Fibroblast of skin of left quadriceps (primary cell): ENCODE measurements around the gene CADPS2.
"Not testable (repeated sequence)": the region's sequence is repeated elsewhere in the genome, so short reads cannot be mapped to it uniquely, and the experiment has no call there.

ENCODE experiments used
- DNase-seq, 2 experiments: peaks; one replicate each; pipeline ENCODE4 v3.0.0-alpha.2; 2013; ENCODE audit warnings: low read depth in 2 of 2

Gene CADPS2

DNA sequence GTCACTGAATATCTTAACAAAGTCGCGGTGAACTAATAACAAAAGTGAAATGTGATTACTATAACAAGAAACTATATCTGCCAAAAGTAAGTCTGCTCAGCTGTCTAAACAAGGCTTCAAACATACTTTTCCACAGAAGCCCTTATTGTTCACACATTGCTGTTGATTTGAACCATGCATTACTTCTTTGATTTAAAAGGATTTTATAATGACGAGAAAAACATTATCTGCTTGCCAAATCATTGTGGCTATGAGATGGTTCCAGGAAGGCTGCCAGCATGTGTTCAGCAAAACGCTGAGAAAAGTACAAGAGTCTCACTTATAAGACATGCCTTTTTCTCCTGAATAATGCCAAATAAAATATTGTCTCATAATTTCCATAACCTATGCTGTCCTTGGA, 211.8 kb downstream of the CADPS2 start:
- DNase-seq, result peak; percentile 1

DNA sequence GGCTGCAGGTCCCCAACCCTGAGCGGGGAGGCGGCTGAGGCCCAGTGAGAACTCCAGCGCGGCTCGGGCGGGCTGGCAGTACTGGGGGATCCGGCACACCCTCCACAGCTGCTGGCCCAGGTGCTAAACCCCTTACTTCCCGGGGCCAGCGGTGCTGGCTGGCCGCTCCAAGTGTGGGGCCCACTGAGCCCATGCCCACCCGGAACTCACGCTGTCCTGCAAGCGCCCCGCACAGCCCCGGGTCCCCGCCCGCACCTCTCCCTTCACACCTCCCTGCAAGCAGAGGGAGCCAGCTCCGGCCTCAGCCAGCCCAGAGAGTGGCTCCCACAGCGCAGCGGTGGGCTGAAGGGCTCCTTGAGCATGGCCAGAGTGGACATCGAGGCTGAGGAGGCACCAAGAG, 212.3 kb downstream of the CADPS2 start:
- no peak for DNase-seq

DNA sequence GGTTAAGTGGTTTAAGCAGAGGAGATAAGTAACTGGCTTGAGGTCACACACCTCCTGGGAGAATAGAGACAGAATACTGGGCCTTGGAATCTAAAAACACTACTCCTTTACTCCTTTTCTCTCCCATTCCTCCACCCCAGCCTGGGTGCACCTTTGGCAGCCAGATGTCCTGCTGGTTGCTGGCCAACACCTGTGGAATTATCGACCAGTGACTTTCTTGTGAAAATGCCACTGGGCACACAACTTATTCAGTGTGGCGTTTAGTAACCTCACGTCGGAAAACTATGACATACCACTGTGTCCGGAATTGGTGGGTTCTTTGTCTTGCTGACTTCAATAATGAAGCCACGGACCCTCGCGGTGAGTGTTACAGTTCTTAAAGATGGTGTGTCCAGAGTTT, 213.7 kb downstream of the CADPS2 start:
- no peak for DNase-seq

DNA sequence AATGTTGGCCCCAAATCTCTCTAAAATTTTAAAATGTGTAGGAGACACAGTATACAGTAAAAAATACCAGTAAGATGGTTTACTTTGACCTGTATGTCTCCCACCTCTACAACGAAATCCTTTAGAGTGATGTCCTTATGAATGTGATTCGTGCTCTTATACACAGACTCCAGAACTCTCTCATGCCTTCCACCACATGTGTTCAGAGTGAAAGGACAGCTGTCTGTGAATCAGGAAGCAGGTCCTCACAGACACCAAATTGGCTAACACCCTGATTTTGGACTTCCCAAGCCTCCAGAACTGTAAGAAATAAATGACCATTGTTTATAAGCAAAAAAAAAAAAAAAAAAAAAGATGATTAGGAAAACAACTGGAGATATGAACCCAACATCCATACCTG, 222.5 kb downstream of the CADPS2 start:
- no peak for DNase-seq

DNA sequence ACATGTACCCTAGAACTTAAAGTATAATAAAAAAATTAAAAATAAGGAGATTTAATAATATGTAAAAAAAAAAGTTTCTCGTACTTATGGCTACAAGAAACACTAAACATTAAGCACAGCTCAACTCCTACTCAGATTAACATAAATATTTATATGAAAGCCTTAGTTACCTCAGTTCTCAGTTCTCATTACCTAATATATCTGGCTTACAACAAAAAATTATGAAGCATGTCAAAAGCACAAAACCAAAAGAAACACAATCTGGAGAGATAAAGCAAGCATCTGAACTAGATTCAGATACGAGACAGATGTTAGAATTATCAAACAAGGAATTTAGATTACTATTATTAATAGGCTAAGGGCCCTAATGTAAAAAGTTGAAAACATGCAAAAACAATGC, 227.4 kb downstream of the CADPS2 start:
- no peak for DNase-seq

DNA sequence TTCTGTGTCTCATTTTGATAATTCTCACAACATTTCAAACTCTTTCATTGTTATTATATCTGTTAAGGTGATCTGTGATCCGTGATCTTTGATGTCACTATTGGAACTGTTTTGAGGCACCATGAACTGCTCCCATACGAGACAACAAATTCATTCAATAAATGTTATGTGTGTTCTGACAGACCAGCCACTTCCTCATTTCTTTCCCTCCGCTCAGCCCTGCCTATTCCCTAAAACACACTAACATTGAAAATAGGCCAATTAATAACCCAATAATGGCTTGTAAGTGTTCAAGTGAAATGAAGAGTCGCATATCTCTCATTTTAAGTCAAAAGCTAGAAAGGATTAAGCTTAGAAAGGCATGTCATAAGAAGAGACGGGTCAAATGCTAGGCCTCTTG, 232.6 kb downstream of the CADPS2 start:
- no peak for DNase-seq

DNA sequence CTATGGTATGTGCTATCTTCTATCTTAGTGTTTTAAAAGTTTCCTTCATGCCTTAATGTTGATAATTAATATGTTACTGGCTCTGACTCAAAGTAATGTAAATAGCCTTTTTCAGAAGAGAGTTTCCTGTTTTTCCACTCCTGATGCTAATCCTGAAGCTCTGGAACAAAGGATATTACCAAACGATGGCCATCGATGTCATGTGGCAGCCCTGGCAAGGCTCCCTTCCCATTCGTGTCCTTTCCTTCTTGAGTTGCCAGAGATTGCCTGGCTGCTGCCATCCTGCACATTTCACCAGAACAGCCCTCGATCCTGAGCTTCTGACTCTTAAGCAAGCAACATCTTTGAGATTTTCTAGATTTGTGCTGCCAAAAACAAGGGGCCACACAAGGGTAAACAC, 233.4 kb downstream of the CADPS2 start:
- DNase-seq, result no peak

DNA sequence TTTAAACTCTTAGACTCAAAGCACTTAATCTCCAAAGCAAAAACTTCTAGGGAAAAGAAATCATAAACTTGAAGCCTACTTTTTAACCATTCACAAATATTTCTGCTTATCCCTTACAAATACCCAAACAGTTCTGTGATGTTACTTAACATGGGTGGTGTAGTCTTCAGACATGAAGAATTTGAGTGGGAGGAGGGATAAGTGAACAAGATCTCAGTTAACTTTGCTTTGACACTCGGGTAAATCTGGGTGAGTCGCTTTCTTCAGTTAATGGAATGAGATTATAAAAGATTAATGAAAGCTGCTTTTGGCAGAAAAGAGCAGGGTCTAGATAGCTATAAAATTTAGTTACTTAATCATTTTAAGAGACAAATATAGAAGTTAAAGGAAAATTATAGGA, 234.8 kb downstream of the CADPS2 start:
- DNase-seq, result no peak

DNA sequence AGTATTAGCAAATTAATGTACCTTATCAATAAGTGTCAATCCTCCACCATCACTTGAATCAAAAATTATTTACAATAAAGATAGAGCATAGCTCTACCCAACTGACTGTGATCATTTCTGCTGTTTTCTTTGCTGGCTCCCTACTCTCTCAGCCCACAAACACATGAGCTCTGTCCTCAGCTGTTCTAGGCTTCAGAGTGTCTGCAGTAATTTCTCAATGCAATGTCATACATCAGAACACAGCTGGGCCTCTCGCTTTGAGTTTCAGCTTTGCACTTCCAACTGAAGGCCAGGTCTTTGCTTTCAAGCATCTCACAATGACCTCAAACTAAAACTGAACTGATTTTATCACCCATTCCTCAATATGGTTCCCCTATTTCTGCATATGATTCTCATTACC, 243.0 kb downstream of the CADPS2 start:
- no peak for DNase-seq

DNA sequence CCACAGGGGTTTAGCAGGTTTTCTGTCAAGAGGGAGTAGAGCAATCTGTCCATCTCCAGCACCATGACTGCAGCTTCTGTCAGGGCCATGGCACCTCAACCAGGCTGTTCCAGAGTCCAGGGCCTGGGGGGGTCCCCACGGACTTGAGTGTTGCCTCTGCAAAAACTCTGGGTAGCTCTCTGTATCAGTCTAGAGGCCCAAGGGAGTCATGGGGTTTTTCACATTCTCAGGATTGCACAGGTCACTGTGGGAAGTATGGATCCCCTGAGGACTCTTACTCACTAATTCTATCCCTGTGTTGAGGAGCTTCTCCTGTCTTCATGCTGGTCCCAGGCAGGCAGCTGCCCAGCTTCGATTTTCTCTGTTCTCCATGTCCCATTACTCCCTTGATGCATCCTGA, 247.8 kb downstream of the CADPS2 start:
- no peak for DNase-seq

DNA sequence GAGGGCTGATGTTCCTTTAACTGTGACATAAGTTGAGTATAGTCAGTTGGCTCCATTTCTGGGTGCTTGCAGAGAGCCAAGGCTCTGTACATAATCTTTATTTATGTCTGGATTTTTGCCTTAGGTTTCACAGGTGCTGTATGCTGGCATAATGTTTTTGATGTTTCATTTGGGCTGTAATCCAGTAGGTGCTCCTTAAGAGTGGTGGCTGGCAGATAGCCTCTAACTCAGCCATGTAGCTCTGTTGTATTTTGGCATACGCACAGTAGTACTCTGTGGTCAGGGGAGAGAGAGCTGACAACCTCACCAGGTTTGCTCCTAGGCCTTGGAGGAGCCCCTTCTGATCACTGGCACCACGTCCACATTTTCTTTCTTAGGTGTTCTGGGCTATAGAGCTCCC, 248.5 kb downstream of the CADPS2 start:
- no peak for DNase-seq

DNA sequence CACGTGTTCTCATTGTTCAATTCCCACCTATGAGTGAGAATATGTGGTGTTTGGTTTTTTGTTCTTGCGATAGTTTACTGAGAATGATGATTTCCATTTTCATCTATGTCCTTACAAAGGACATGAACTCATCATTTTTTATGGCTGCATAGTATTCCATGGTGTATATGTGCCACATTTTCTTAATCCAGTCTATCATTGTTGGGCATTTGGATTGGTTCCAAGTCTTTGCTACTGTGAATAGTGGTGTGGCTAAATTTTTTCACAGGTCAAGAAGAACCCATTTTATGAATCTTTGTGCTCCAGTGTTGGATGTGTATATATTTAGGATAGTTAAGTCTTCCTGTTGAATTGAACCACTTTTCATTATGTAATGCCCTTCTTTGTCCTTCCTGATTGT, 250.8 kb downstream of the CADPS2 start:
- not testable (repeated sequence) for DNase-seq

DNA sequence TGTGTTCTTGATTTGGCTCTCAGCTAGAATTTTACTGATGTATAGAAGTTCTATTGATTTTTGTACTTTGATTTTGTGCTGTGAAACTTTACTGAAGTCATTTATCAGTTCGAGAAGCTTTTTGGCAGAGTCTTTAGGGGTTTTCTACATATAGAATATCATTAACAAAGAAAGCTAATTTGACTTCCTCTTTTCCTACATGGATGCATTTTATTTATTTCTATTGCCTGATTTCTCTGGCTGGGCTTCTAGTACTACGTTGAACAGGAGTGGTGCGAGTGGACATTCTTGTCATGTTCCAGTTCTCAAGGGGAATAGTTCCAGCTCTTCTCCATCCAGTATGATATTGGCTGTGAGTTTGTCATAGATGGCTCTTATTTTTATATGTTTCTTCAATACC, 252.8 kb downstream of the CADPS2 start:
- no peak for DNase-seq

DNA sequence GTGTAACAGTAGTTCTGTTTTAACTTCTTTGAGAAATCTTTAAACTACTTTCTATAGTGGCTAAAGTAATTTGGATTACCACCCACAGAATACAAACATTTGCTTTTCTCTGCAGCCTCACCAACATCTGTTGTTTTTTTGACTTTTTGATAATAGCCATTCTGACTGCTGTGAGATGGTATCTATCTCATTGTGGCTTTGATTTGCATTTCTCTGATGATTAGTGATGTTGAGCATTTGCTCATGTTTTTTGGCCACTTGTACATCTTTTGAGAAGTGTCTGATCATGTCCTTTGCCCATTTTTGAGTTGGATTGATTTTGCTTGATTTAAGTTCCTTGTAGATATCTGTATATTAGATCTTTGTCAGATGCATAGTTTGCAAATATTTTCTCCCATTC, 254.0 kb downstream of the CADPS2 start:
- DNase-seq, result no peak

DNA sequence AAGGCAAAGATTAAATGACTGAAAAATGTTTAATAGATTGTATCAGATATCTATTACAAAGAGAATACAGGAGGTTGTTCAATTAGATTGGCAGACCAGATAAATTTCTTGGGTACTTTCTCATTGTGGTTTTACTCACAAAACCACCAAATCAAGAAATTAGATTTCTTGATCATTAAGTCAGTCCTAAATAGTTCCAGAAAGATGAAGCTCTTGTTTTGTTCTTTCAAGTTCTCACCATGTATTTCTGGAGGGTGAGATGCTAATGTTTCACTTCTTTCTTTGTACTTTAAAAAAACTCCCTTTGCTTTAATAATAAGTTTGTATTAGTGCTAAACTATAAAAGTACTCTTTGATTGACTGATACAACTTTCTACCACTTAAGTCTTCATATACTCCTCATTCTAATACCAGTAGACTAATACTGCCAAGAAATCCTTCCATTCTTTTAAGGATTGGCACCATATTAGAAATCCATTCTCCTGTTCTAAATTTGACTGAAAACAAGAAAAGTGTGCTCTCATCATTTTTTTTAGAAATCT, 256.8 kb downstream of the CADPS2 start:
- no peak for DNase-seq

DNA sequence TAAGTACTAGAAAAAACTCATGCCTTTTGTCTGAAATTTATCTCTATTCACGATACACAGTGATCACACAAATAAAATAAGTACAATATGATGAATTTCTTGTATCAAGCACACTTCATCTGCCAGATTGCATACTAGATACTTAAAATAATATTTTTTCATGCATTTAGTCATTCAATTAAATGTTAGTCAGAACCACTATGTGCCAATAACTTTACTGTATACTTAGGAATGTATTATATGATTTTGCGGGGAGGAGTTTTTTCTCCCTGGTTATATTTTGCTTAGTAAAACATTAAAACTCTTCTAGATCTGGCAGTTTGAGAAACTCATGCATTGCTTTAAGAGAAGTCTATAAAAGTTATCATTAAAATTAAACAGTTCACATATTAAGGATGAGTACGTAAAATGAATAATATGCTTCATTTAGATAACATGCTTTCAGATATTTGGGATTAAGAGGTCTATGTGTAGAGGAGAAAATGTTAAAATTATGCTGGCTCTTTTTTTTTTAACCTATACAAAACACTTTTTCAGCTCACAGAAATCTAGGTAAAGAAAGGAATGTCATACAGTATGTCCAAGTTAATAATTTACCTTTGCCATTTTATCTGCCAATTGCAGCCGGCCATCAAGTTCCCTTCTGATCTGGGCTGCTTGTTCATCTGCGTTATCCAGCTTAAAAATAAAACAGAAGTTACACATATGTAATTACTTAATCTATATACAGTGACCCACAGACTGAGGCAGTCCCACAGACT, 257.4 kb downstream of the CADPS2 start:
- DNase-seq, result no peak

DNA sequence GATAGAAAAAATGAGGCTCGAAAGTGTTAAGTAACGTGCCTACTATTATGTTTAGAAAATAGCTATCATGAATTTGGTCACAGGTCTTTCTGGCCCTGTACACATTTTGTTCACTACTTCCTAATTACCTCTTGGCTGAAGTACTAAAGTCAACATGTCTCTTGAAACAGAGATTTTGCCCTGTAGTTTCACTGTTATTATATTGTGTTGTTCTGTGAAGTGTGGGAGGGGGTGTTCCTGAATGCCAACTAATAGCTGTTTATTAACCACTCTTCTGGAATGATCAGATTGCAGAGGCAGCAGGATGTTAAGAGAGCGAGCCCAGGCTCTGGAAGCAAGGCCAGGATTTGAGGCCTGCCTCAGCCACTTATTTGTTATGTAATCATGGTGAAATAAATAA, 259.5 kb downstream of the CADPS2 start:
- DNase-seq, result no peak

DNA sequence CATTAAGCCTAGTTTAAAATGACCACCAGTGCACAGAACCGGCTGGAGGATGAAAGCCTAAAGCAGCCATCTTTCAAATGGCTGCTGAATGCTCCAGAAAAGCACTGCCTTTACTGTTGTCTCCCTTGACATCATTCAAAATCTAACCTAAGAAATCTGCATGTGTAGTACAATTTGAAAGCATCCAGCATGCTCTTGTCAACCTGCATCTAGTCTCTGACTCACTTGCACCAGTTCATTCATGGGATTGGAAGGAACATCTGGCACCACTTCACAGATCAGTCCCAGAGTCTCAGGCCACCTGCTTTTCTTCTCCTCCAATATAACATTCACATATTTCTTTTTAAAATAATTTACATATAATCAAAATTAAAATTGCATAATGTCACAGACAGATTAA, 263.6 kb downstream of the CADPS2 start:
- DNase-seq, result no peak

DNA sequence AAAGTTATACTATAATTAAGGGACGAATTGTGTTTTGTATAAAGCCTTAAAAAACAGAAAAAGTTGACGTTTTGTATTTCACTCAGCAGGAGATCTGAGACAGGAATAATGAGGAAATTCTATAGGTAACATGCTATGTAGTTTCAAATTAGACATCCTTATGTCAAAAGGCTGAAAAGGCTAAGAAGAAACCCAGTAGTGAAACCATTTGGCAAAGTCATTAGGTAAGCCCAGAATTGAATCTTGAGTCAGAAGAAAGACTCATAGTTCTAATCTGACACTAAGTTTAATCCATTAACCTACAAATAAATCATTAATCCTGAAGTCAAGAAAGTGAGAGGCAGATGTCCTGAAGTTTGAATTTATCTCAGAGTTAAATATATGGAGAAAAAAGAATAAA, 266.6 kb downstream of the CADPS2 start:
- no peak for DNase-seq

DNA sequence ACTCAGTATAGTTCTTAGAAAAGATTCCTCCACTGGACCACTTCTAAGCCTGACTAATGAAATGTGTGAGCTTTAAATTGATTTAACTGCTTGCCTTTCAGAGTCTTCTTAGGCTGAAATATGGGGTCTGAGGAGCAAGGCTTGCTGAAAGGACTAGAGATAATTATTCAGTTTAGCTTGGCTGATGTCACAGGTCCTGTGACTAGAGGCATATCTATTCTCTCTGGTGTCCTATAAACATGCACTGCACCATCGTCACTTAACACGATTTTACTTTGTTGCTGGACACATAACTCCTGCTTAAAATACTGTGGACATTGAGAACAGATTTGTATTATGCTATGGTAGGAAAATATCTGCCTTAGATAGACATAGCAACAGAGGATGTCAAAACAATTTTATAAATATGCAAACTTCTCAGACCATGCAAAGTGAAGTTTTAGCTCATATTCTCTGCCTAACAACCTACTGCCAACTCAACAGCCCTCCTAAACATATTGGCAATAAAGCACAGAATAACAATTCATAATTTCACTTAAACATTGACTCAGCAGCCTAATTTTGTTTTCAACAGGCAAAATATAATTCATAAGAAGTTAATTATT, 267.6 kb downstream of the CADPS2 start:
- no peak for DNase-seq

DNA sequence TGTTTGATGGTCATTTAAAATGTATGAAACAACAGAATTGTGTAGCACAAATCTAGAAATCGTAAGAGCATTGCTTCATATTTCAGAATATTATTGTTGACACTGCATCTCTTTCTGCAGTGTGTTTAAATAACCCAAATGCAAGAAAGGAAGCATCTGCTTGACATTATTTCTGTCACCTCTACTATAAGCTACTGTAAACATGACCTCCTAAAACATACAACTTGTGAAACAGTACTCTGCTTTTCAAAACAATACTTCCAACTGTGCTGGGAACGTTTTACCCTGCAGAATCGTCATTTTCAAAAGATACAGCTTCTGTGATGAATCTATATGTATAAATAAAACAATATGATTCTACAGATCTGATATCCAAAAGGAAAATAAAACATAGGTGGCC, 269.3 kb downstream of the CADPS2 start:
- no peak for DNase-seq

DNA sequence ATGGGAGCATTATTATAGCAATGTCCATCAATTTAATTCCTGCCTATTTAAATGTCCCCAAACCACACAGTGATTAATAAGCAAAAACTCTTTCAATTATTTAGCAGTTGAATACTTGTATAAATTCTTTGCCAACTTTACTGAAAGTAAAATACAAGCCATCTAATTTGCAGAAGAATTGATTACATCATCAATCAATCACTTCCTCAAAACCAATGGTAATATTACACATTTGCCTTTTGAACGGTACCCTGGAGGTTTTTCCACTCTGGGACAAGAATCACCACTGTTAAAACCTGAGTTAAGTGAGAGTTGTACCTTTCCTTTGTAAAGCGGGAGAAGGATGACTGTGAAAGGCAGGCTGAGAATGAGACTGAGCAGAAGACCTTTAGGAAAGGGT, 280.3 kb downstream of the CADPS2 start:
- no peak for DNase-seq

DNA sequence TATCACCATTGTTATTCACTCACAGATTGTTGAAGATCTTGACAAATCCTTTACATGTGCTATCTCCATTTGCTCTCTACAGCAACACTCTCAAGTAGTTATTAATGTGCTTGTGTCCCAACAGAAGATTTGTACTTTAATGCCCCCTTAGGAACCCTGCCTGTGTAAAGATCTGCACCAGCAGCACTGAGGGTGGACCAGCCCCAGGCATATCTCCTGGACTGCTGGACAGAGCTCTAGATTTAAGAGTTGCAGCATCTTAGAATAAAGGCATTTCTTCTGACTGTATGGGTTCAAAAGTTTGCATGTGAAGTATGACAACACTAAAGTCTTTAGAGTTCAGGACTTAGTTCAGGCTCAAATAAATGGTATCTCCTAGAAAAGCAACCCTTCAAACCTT, 282.0 kb downstream of the CADPS2 start:
- no peak for DNase-seq

DNA sequence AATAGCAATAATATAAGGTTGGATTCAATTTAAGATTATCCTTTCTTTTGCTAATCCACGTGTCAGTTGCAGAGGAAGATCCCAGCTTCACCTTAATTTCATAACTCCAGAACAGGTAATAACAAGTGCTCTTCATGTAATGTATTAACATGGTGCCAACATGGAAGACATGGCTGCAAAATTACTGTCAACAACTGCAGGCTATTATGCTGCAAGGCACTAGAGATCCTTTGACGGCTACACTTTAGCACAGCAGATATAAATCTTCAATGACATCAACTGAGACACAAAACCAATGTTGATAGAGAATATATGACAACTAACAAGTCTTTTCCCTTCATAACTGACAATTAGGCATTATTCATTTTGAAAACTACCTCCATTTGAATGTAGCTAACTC, 283.5 kb downstream of the CADPS2 start:
- DNase-seq, result no peak
